Liver (tissue), 9 donors: ENCODE results near the gene HS6ST3. TPM values are rescaled to one million over a fixed set of nuclear protein-coding genes. Genes with fewer than 3 reads are reported as not detected.

Source experiments
- DNase-seq: peaks from one replicate; pipeline ENCODE4 v3.0.0-alpha.2; 2017; ENCODE audit warnings: low spot score
- H3K27ac ChIP-seq, 2 donors: one replicate each; pipeline ENCODE4 v1.7.0; 2013; ENCODE audit warnings: inconsistent platforms in 2 of 2, low read length in 2 of 2, control low read depth in 1 of 2, low read depth in 1 of 2, mild to moderate bottlenecking in 1 of 2
- H3K27me3 ChIP-seq, 4 donors: one replicate each; pipeline versions ENCODE4 v1.6.1 to v1.7.0; 2013; ENCODE audit warnings: low read length in 3 of 4, inconsistent platforms in 1 of 4, mild to moderate bottlenecking in 1 of 4, moderate library complexity in 1 of 4; ENCODE audit not compliant: control insufficient read depth in 4 of 4, insufficient read depth in 4 of 4
- H3K36me3 ChIP-seq, 4 donors: one replicate each; pipeline versions ENCODE4 v1.6.1 to v1.7.0; 2013; ENCODE audit warnings: low read length in 3 of 4, mild to moderate bottlenecking in 3 of 4, low read depth in 1 of 4, moderate library complexity in 1 of 4; ENCODE audit not compliant: control insufficient read depth in 4 of 4, insufficient read depth in 3 of 4
- H3K4me1 ChIP-seq, 4 donors: one replicate each; pipeline versions ENCODE4 v1.6.1 to v1.7.0; 2013; ENCODE audit warnings: low read length in 3 of 4, mild to moderate bottlenecking in 3 of 4, moderate library complexity in 1 of 4; ENCODE audit not compliant: control insufficient read depth in 4 of 4, insufficient read depth in 4 of 4
- H3K4me3 ChIP-seq, 3 donors: one replicate each; pipeline versions ENCODE4 v1.6.1 to v1.7.0; 2013; ENCODE audit warnings: low read length in 3 of 3, control low read depth in 1 of 3, low read depth in 1 of 3, mild to moderate bottlenecking in 1 of 3
- H3K9ac ChIP-seq, 2 donors: one replicate each; pipeline ENCODE4 v1.7.0; 2013; ENCODE audit warnings: low read length in 2 of 2, mild to moderate bottlenecking in 2 of 2, moderate library complexity in 2 of 2, control low read depth in 1 of 2, low read depth in 1 of 2
- H3K9me3 ChIP-seq, 4 donors: one replicate each; pipeline versions ENCODE4 v1.6.1 to v1.7.0; 2013; ENCODE audit warnings: low read length in 3 of 4; ENCODE audit not compliant: control insufficient read depth in 4 of 4
- EGR1 ChIP-seq, 2 donors: IDR thresholded peaks; 2 replicates each; pipeline ENCODE4 v1.6.1; 2016 to 2018; ENCODE audit warnings: antibody characterized with exemption in 2 of 2, low read depth in 2 of 2
- FOXA1 ChIP-seq: IDR thresholded peaks from 2 replicates; pipeline ENCODE4 v1.6.1; 2016; ENCODE audit warnings: antibody characterized with exemption
- FOXA2 ChIP-seq: IDR thresholded peaks from 2 replicates; pipeline ENCODE4 v1.6.1; 2016; ENCODE audit warnings: antibody characterized with exemption
- GABPA ChIP-seq, 2 donors: IDR thresholded peaks in 1 of 2; conservative IDR thresholded peaks in 1 of 2; 2 replicates each; pipeline ENCODE4 v1.6.1; 2016; ENCODE audit warnings: antibody characterized with exemption in 2 of 2, mild to moderate bottlenecking in 1 of 2, moderate library complexity in 1 of 2
- HNF4A ChIP-seq, 2 donors: conservative IDR thresholded peaks; 2 replicates each; pipeline ENCODE4 v1.6.1; 2016; ENCODE audit warnings: antibody characterized with exemption in 2 of 2, mild to moderate bottlenecking in 2 of 2
- HNF4G ChIP-seq: IDR thresholded peaks from 2 replicates; pipeline ENCODE4 v1.6.1; 2016; ENCODE audit warnings: antibody characterized with exemption
- JUND ChIP-seq, 2 donors: IDR thresholded peaks; 2 replicates each; pipeline ENCODE4 v1.6.1; 2016; ENCODE audit warnings: antibody characterized with exemption in 2 of 2
- NR2F2 ChIP-seq: IDR thresholded peaks from 2 replicates; pipeline ENCODE4 v1.6.1; 2016; ENCODE audit warnings: antibody characterized with exemption
- RAD21 ChIP-seq, 2 donors: IDR thresholded peaks; 2 replicates each; pipeline ENCODE4 v1.6.1; 2016; ENCODE audit warnings: antibody characterized with exemption in 2 of 2, mild to moderate bottlenecking in 2 of 2
- SP1 ChIP-seq: IDR thresholded peaks from 2 replicates; pipeline ENCODE4 v1.6.1; 2018; ENCODE audit warnings: antibody characterized with exemption, mild to moderate bottlenecking
- TAF1 ChIP-seq: conservative IDR thresholded peaks from 2 replicates; pipeline ENCODE4 v1.6.1; 2016; ENCODE audit warnings: antibody characterized with exemption, mild to moderate bottlenecking
- YY1 ChIP-seq: IDR thresholded peaks from 2 replicates; pipeline ENCODE4 v1.6.1; 2016; ENCODE audit warnings: antibody characterized with exemption, mild to moderate bottlenecking
- WGBS: extraction: QIAGEN DNeasy Blood & Tissue Kit; methylation state at CpG from one replicate; pipeline ENCODE4 v1.1.7; 2013; 5-methylcytosine and 5-hydroxymethylcytosine counted together
- polyA plus RNA-seq, 2 donors: library from polyadenylated mRNA; stranded (reverse) in 1 of 2; unstranded in 1 of 2; fragments of 200-250 nt in 1 of 2; fragments of >200 nt in 1 of 2; fragmentation: Nextera tagmentation in 1 of 2; extraction: Ambion mirVana in 1 of 2; gene quantifications; one replicate each; pipeline versions ENCODE4 v1.2.1 to v1.2.3, GENCODE V29; 2013 to 2015
- total RNA-seq, 2 donors: library from RNA; depleted of rRNA; stranded (reverse); fragments of >200 nt; gene quantifications; one replicate each; pipeline ENCODE4 v1.2.3, GENCODE V29; 2014
- TF ChIP-seq, protein P1 (sequence below): fragments of 150-350 bp; IDR thresholded peaks from 2 replicates; pipeline ENCODE4 v1.5.1; 2017; ENCODE audit warnings: improper control_type of control experiment, low read depth, low read length; ENCODE audit not compliant: missing input control
- TF ChIP-seq, protein P2 (sequence below): IDR thresholded peaks from 2 replicates; pipeline ENCODE4 v1.6.1; 2016; ENCODE audit warnings: antibody characterized with exemption, mild to moderate bottlenecking
- TF ChIP-seq, protein P3 (sequence below): IDR thresholded peaks from 2 replicates; pipeline ENCODE4 v1.6.1; 2016; ENCODE audit warnings: antibody characterized with exemption
- TF ChIP-seq, protein P4 (sequence below): IDR thresholded peaks from 2 replicates; pipeline ENCODE4 v1.6.1; 2016; ENCODE audit warnings: antibody characterized with exemption
- donor health status: healthy.
- donor health status: healthy.
- donor health status: healthy.
- donor health status: healthy.
- donor health status: healthy.

Gene HS6ST3
- total and polyA plus RNA-seq, 4 donors = under 0.01 TPM; not detected in 3

DNA sequence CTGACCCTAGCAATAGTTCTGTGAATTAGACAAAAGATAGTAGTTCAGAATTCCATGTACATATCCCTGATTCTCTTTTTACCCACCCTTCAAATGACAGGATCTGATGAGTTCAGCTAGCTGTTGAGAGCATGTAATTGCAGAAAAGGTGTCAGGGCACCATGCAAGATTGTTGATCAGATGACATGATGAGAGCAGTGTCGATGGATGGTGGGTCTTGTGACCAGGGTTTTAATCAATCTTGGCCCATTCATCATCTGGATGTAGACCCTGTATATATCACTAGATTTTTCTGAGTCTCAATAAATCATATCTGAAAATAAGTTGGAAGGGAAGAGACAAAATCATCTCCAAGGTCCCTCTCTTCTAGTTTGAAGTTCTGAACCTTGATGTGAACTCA lies 525.3 kb downstream of the HS6ST3 start:
- H3K4me3 ChIP-seq = no peak overlapping the region
- no peaks in the 10 kb centered on the region for H3K4me1 ChIP-seq
- H3K9ac ChIP-seq = no peak overlapping the region
- 83% methylated on average over 1 of the region's 1 CpG for WGBS
- TF ChIP-seq FOXA1 (no peak), RAD21 (IDR thresholded peaks at IDR 0.05) (no peak), EGR1 (IDR thresholded peaks at IDR 0.05; ENCODE audit: low read depth in 2 of 2) (no peak), HNF4G (no peak), HNF4A (conservative IDR thresholded peaks at IDR 0.05) (no peak), NR2F2 (no peak), YY1 (no peak), JUND (IDR thresholded peaks at IDR 0.05) (no peak)
- TF ChIP-seq, protein P1, sequence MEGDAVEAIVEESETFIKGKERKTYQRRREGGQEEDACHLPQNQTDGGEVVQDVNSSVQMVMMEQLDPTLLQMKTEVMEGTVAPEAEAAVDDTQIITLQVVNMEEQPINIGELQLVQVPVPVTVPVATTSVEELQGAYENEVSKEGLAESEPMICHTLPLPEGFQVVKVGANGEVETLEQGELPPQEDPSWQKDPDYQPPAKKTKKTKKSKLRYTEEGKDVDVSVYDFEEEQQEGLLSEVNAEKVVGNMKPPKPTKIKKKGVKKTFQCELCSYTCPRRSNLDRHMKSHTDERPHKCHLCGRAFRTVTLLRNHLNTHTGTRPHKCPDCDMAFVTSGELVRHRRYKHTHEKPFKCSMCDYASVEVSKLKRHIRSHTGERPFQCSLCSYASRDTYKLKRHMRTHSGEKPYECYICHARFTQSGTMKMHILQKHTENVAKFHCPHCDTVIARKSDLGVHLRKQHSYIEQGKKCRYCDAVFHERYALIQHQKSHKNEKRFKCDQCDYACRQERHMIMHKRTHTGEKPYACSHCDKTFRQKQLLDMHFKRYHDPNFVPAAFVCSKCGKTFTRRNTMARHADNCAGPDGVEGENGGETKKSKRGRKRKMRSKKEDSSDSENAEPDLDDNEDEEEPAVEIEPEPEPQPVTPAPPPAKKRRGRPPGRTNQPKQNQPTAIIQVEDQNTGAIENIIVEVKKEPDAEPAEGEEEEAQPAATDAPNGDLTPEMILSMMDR = no peak
- TF ChIP-seq, protein P2, sequence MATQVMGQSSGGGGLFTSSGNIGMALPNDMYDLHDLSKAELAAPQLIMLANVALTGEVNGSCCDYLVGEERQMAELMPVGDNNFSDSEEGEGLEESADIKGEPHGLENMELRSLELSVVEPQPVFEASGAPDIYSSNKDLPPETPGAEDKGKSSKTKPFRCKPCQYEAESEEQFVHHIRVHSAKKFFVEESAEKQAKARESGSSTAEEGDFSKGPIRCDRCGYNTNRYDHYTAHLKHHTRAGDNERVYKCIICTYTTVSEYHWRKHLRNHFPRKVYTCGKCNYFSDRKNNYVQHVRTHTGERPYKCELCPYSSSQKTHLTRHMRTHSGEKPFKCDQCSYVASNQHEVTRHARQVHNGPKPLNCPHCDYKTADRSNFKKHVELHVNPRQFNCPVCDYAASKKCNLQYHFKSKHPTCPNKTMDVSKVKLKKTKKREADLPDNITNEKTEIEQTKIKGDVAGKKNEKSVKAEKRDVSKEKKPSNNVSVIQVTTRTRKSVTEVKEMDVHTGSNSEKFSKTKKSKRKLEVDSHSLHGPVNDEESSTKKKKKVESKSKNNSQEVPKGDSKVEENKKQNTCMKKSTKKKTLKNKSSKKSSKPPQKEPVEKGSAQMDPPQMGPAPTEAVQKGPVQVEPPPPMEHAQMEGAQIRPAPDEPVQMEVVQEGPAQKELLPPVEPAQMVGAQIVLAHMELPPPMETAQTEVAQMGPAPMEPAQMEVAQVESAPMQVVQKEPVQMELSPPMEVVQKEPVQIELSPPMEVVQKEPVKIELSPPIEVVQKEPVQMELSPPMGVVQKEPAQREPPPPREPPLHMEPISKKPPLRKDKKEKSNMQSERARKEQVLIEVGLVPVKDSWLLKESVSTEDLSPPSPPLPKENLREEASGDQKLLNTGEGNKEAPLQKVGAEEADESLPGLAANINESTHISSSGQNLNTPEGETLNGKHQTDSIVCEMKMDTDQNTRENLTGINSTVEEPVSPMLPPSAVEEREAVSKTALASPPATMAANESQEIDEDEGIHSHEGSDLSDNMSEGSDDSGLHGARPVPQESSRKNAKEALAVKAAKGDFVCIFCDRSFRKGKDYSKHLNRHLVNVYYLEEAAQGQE = no peak
- TF ChIP-seq, protein P3, sequence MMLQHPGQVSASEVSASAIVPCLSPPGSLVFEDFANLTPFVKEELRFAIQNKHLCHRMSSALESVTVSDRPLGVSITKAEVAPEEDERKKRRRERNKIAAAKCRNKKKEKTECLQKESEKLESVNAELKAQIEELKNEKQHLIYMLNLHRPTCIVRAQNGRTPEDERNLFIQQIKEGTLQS = no peak
- TF ChIP-seq, protein P4, sequence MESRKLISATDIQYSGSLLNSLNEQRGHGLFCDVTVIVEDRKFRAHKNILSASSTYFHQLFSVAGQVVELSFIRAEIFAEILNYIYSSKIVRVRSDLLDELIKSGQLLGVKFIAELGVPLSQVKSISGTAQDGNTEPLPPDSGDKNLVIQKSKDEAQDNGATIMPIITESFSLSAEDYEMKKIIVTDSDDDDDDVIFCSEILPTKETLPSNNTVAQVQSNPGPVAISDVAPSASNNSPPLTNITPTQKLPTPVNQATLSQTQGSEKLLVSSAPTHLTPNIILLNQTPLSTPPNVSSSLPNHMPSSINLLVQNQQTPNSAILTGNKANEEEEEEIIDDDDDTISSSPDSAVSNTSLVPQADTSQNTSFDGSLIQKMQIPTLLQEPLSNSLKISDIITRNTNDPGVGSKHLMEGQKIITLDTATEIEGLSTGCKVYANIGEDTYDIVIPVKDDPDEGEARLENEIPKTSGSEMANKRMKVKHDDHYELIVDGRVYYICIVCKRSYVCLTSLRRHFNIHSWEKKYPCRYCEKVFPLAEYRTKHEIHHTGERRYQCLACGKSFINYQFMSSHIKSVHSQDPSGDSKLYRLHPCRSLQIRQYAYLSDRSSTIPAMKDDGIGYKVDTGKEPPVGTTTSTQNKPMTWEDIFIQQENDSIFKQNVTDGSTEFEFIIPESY = no peak
- H3K9me3 ChIP-seq = peaks cover 0 to 3% (median 0%) of the 10 kb centered on the region in 4 donors
- no peak for DNase-seq
- H3K27ac ChIP-seq = no peak overlapping the region
- H3K36me3 ChIP-seq = no peaks in the 10 kb centered on the region
- H3K27me3 ChIP-seq = no peaks in the 10 kb centered on the region

DNA sequence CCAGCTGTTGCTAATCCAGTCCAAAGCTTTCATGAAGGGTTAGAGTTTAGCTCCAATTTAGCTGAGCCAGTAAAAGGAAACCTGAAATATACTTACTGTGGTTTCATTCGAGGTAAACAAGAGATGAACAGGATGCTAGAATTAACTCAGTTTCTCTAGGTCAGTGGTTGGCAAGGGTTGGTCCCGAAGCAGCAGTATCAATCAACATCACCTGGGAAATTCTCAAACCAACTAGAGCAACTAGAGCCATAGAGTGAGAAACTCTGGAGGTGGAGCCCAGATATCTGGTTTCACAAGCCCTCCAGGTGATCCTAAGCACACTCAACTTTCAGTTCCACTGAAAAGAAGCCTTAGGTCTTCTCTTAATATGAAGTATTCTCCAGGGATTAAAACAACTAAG lies 527.6 kb downstream of the HS6ST3 start:
- H3K27ac ChIP-seq = no peak overlapping the region
- no peaks in the 10 kb centered on the region for H3K9me3 ChIP-seq
- no peak overlapping the region for H3K4me3 ChIP-seq
- H3K36me3 ChIP-seq = no peaks in the 10 kb centered on the region
- no peaks in the 10 kb centered on the region for H3K4me1 ChIP-seq
- DNase-seq = no peak
- H3K9ac ChIP-seq = no peak overlapping the region
- H3K27me3 ChIP-seq = no peaks in the 10 kb centered on the region
- TF ChIP-seq EGR1 (IDR thresholded peaks at IDR 0.05; ENCODE audit: low read depth in 2 of 2) (no peak), NR2F2 (no peak), HNF4G (no peak), FOXA1 (no peak), FOXA2 (no peak), TAF1 (no peak), SP1 (no peak), GABPA (IDR thresholded peaks at IDR 0.05 in 1 of 2, conservative IDR thresholded peaks at IDR 0.05 in 1 of 2) (no peak), HNF4A (conservative IDR thresholded peaks at IDR 0.05) (no peak)
- TF ChIP-seq, protein P2 = no peak
- TF ChIP-seq, protein P1 = no peak
- TF ChIP-seq, protein P4 = no peak
- 73% methylated on average over 2 of the region's 2 CpGs for WGBS
